Activated CD8-positive, alpha-beta T cell treated with anti-CD3 and anti-CD28 coated beads, Interleukin-2, amount 10 ng/mL, durations not matched to agents 7 days and 5 days (primary cell): ENCODE results near the gene SEMA4D. TPM values are rescaled to one million over a fixed set of nuclear protein-coding genes. Genes with fewer than 3 reads are reported as not detected.

Experiments used
- ATAC-seq: fragments of 150-1000 bp; cut with Tn5 transposase; one replicate; pipeline ENCODE4 v1.10.0; 2021; ENCODE audit warnings: moderate library complexity
- CTCF ChIA-PET: fragments of 350-600 bp; sonication (Branson Sonifier 250); formaldehyde crosslinking; loops from one replicate; lab custom pipeline; 2021; ENCODE audit warnings: antibody characterized with exemption; lab: Charles Lee
- POLR2A ChIA-PET: fragments of 350-600 bp; sonication (Branson Sonifier 250); formaldehyde crosslinking; loops from one replicate; lab custom pipeline; 2021; ENCODE audit warnings: antibody characterized with exemption; lab: Charles Lee
- DNase-seq: peaks from one replicate; pipeline ENCODE4 v3.0.0-alpha.2; 2020
- H3K27ac Mint-ChIP-seq: one replicate; pipeline ENCODE4 v1.8.0; 2021; ENCODE audit warnings: mild to moderate bottlenecking, mixed read lengths
- H3K27me3 Mint-ChIP-seq: one replicate; pipeline ENCODE4 v1.8.0; 2021; ENCODE audit warnings: low read depth, mixed read lengths
- H3K36me3 Mint-ChIP-seq: one replicate; pipeline ENCODE4 v1.8.0; 2021; ENCODE audit warnings: low read depth, mixed read lengths
- H3K4me1 Mint-ChIP-seq: one replicate; pipeline ENCODE4 v1.8.0; 2021; ENCODE audit warnings: low read depth, mixed read lengths
- H3K4me3 Mint-ChIP-seq: one replicate; pipeline ENCODE4 v1.8.0; 2021; ENCODE audit warnings: mild to moderate bottlenecking, mixed read lengths
- H3K9me3 Mint-ChIP-seq: one replicate; pipeline ENCODE4 v1.8.0; 2022; ENCODE audit warnings: mixed read lengths; ENCODE audit not compliant: insufficient read depth
- total RNA-seq, 2 experiments: library from RNA; stranded (reverse); gene quantifications; one replicate each; pipeline ENCODE4 v1.2.3, GENCODE V29; 2021

Gene SEMA4D
- total RNA-seq, 2 experiments from 2014 or later: 314 to 321 TPM

DNA sequence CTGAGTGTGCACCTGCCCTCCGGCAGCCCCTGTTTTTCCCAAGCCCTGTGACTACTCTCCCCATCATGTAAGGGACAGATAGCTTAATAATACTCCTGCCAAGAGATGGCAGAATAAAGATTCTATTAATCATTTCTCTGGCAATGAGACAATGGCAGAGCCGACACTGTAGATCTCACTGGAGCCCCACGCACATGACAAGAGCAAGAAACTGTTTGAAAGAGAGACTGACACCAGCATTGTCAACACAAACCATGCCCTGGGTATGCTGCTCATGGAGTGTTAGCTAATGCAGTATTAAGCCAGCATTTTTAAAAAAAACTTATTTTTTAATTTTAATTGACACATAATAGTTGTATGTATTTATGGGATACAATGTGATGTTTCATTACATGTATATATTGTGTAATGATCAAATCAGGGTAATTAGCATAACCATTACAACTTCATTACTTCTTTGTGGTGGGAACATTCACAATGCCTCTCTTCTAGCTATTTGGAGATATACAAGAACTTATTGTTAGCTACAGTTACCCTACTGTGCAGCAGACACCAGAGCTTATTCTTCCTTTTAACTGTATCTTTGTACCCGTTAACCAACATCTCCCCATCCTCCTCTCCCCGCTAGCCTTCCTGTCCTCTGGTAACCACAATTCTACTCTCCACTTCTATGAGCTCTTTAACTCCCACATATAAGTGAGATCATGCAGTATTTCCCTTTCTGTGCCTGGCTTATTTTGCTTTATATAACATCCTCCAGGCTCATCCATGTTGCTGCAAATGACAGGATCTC, 31.5 kb upstream of the SEMA4D start:
- Mint-ChIP-seq H3K4me3 (peak overlapping the region; percentile 26), H3K4me1 (peaks cover 96% of the 10 kb centered on the region), H3K27ac (peak overlapping the region; percentile 85), H3K9me3 (peaks cover 10% of the 10 kb centered on the region), H3K36me3 (peaks cover 25% of the 10 kb centered on the region), H3K27me3 (no peaks in the 10 kb centered on the region)
- ATAC-seq (peak; percentile 71), DNase-seq (peak; percentile 56)
- ChIA-PET CTCF (interaction anchor here (0.8 to 6.9 kb wide), 8 partner anchors 10 to 100 kb away, joined by 3 to 50 read pairs (median 6); no protein-coding TSS in a partner anchor), POLR2A (interaction anchor here (0.8 to 2.7 kb wide), 9 partner anchors 9 to 218 kb away, joined by 3 to 15 read pairs (median 3); no protein-coding TSS in a partner anchor)

DNA sequence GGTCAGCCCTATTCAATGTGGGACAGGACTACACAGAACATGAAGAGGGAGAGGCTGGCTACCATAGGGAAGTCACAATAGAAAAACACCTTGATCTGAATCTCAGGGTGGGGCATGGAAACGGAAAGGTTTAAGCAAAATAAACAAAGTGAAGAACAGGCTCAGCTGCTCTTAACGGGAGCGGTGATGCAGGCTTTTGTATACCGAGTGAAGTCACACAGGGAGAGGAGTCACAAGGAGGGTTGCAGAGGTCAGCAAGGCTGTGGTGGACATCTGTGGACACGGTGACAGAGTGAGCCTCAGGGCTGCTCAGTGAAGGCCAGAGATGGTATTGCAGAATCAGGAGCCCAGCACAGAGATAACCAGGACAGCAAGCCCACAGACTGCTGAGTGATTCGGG, 30.6 kb upstream of the SEMA4D start:
- H3K36me3 Mint-ChIP-seq: peaks cover 25% of the 10 kb centered on the region
- DNase-seq (no peak), ATAC-seq (no peak)
- peaks cover 10% of the 10 kb centered on the region for H3K9me3 Mint-ChIP-seq
- ChIA-PET POLR2A (interaction anchor here (1.0 to 2.7 kb wide), 4 partner anchors 8 to 50 kb away, joined by 3 to 15 read pairs (median 6); no protein-coding TSS in a partner anchor), CTCF (interaction anchor here (1.6 to 6.9 kb wide), 7 partner anchors 8 to 99 kb away, joined by 6 to 50 read pairs (median 7); no protein-coding TSS in a partner anchor)
- no peaks in the 10 kb centered on the region for H3K27me3 Mint-ChIP-seq
- H3K27ac Mint-ChIP-seq: peak overlapping the region; percentile 85
- peaks cover 97% of the 10 kb centered on the region for H3K4me1 Mint-ChIP-seq
- H3K4me3 Mint-ChIP-seq: no peak overlapping the region

DNA sequence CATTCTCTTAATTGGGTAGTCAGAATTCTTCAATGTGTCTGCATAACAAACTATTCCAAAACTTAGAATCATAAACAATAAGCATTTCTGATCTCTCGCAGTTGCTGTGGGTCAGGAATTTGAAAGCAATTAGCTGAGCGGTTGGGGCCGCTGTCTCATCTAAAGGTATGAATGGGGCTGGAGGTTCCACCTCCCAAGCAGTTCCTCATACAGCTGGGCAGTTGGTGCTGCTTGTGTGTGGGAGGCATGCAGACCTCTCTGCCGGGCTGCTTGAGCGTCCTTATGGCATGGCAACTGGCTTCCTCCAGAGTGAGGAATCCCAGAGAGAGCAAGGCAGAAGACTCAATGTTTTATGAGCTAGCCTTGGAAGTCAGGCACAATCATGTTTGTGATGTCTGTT, 30.2 kb upstream of the SEMA4D start:
- no peak overlapping the region for H3K4me3 Mint-ChIP-seq
- H3K9me3 Mint-ChIP-seq: peaks cover 10% of the 10 kb centered on the region
- ATAC-seq: no peak
- no peak for DNase-seq
- peaks cover 97% of the 10 kb centered on the region for H3K4me1 Mint-ChIP-seq
- ChIA-PET POLR2A (interaction anchor here (1.0 to 2.7 kb wide), 2 partner anchors 9 to 26 kb away, joined by 3 to 15 read pairs; no protein-coding TSS in a partner anchor), CTCF (interaction anchor here (1.2 to 5.7 kb wide), 7 partner anchors 8 to 99 kb away, joined by 3 to 50 read pairs (median 7); no protein-coding TSS in a partner anchor)
- peak overlapping the region; percentile 85 for H3K27ac Mint-ChIP-seq
- H3K36me3 Mint-ChIP-seq: peaks cover 25% of the 10 kb centered on the region
- H3K27me3 Mint-ChIP-seq: no peaks in the 10 kb centered on the region

DNA sequence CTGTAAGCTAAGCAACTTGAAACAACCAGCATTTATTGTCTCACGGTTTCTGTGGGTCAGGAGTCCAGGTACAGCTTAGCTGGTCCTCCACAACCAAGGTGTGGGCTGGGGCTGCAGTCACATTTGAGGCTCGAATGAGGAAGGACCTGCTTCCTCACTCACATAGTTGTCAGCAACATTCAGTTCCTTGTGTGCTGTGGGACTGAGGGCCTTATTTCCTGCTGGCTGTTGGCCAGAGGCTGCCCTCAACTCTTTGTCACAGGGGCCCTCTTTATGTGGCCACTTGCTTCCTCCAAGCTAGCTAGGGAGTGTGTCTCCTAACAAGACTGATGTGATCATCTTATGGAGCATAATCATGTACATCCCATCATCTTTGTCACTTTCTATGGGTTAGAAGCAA, 29.2 kb upstream of the SEMA4D start:
- Mint-ChIP-seq H3K36me3 (peaks cover 25% of the 10 kb centered on the region), H3K27ac (peak overlapping the region; percentile 56), H3K27me3 (no peaks in the 10 kb centered on the region), H3K9me3 (peaks cover 10% of the 10 kb centered on the region), H3K4me1 (peaks cover 97% of the 10 kb centered on the region), H3K4me3 (no peak overlapping the region)
- CTCF ChIA-PET: interaction anchor here (0.8 to 5.7 kb wide), 5 partner anchors 9 to 38 kb away, joined by 3 to 50 read pairs (median 7); no protein-coding TSS in a partner anchor
- POLR2A ChIA-PET: interaction anchor here (1.5 kb wide), 1 partner anchor 26 kb away, joined by 5 read pairs; no protein-coding TSS in a partner anchor
- DNase-seq (no peak), ATAC-seq (no peak)

DNA sequence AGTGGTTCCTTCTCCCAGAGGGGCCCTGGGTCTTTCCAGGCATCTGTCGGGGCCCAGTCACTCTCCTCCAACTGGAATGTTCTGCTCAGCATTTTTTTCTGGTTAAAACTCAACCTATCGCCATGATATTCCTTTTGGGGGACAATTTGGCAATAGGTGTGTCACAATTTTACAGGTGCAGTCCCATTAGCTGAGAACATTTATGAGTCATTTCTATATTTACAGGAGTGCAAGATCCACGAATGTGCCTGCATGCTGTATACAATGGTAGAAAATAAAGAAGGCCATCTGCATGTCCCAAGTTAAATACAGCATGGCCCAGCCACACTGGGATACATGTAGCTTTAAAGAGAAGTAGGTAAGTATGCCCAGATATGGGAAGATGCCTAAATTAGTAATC, 28.8 kb upstream of the SEMA4D start:
- Mint-ChIP-seq H3K4me1 (peaks cover 97% of the 10 kb centered on the region), H3K9me3 (peaks cover 10% of the 10 kb centered on the region), H3K36me3 (peaks cover 25% of the 10 kb centered on the region), H3K27me3 (no peaks in the 10 kb centered on the region), H3K27ac (peak overlapping the region; percentile 64), H3K4me3 (no peak overlapping the region)
- CTCF ChIA-PET: interaction anchor here (0.8 to 5.7 kb wide), 3 partner anchors 10 to 22 kb away, joined by 3 to 50 read pairs (median 7); no protein-coding TSS in a partner anchor
- DNase-seq (no peak), ATAC-seq (no peak)
- POLR2A ChIA-PET: interaction anchor here (1.5 kb wide), 1 partner anchor 25 kb away, joined by 5 read pairs; no protein-coding TSS in a partner anchor

DNA sequence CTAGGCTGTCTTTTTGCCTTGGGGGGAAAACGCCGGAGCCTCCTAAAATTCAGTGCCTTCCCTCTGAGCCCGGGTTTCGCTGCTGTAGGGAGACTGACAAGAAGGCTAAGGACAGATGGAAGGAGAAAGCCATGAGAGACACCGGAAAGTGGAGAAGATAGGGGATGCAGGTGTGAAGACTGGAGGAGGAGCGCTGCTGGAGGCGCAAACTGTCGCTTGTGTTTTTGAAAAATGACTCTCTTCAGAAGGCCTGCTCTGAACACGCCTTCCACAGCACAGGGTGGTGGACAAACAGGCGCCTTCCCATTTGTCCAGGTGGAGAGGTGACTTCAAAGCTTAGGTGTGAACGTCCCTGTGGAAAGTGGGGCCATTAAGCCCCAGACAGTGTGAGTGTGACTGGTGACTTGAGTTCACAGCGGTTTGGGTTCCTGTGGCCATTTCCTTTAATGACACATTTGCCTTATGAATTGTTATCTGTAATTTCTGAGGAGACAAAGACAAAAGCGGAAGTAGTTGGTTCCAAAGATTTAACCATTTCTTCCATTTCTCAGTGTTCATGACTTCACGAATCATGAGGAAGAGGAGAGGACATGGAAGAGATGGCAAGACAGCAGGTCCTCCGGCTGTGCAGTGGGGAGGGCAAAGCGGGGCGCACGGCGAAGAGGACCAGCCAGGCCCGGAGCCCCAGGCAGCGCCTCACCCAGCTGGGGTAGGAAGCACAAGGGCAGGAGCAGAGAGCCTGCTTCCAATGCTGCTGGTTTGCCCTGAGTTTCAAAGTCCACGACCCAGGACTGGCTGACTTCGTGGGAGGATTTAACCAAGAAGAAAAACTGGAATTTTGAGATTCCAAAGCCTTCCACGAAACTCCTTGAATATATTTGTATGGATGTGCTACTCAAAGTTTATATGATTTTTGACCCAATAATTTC, 27.8 kb upstream of the SEMA4D start:
- Mint-ChIP-seq H3K27ac (peak overlapping the region; percentile 63), H3K9me3 (peaks cover 10% of the 10 kb centered on the region), H3K36me3 (peaks cover 22% of the 10 kb centered on the region), H3K4me1 (peaks cover 94% of the 10 kb centered on the region), H3K4me3 (no peak overlapping the region), H3K27me3 (no peaks in the 10 kb centered on the region)
- no peak for ATAC-seq
- POLR2A ChIA-PET: interaction anchor here (1.5 kb wide), 1 partner anchor 24 kb away, joined by 5 read pairs; no protein-coding TSS in a partner anchor
- DNase-seq: no peak
- CTCF ChIA-PET: interaction anchor here (4.1 to 5.7 kb wide), 2 partner anchors 23 kb away, joined by 34 to 50 read pairs; no protein-coding TSS in a partner anchor

DNA sequence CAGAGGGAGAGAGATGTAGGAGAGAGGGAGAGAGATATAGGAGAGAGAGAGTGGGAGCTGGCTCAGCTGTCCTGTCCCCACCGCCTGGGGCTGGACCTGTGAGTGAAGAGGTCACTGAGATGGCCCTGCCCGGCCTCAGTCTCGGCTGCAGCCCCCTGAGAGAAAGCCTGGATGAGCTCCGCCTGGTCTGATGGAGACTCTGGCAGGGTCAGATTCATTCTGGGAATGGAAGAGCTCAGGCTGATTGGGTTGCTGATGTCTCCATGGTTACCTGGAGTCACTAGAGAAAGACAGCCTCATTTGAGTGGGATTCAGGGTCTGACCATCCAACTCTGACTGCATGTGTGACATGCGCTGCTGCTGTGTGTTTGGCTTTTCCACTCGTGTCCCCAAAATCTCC, 27.1 kb upstream of the SEMA4D start:
- POLR2A ChIA-PET: interaction anchor here (3.1 kb wide), 1 partner anchor 26 kb away, joined by 16 read pairs; the partner anchor contains the start of gene SEMA4D
- Mint-ChIP-seq H3K4me3 (no peak overlapping the region), H3K27me3 (no peaks in the 10 kb centered on the region)

DNA sequence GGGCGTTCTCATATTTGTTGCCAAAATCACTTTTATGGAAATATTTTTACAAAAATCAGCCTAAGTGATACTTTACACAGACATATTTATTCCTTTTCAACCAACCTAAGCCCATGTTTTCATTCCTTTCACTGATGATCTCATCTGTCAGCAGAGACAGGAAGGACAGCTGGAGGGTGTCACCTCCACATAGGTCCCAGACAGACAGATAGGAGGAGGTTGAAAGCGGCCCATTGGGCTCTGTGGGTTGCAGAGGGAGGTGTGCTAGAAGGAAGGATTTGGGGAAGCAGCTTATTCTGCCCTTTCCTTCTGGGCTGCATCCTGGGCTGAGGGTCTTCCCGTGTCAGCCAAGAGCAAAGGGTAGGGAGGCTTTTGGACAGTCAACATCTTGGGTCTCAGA, 26.0 kb upstream of the SEMA4D start:
- Mint-ChIP-seq H3K4me1 (peaks cover 95% of the 10 kb centered on the region), H3K4me3 (peak overlapping the region; percentile 1), H3K36me3 (peaks cover 26% of the 10 kb centered on the region), H3K27me3 (no peaks in the 10 kb centered on the region), H3K27ac (peak overlapping the region; percentile 95), H3K9me3 (peaks cover 10% of the 10 kb centered on the region)
- ChIA-PET CTCF (interaction anchor here (1.0 to 6.3 kb wide), 10 partner anchors 8 to 220 kb away, joined by 3 to 50 read pairs (median 12); no protein-coding TSS in a partner anchor), POLR2A (interaction anchor here (1.0 to 3.7 kb wide), 9 partner anchors 9 to 45 kb away, joined by 3 to 42 read pairs (median 12); partner anchors contain the start of gene SEMA4D)
- peak; percentile 76 for DNase-seq
- peak; percentile 52 for ATAC-seq

More for the DNA sequence above, 27.1 kb upstream of the SEMA4D start:
- DNase-seq (no peak), ATAC-seq (no peak)
- CTCF ChIA-PET: interaction anchor here (4.1 kb wide), 1 partner anchor 24 kb away, joined by 34 read pairs; no protein-coding TSS in a partner anchor
- Mint-ChIP-seq H3K9me3 (peaks cover 10% of the 10 kb centered on the region), H3K4me1 (peaks cover 94% of the 10 kb centered on the region), H3K36me3 (peaks cover 22% of the 10 kb centered on the region), H3K27ac (peak overlapping the region; percentile 95)

DNA sequence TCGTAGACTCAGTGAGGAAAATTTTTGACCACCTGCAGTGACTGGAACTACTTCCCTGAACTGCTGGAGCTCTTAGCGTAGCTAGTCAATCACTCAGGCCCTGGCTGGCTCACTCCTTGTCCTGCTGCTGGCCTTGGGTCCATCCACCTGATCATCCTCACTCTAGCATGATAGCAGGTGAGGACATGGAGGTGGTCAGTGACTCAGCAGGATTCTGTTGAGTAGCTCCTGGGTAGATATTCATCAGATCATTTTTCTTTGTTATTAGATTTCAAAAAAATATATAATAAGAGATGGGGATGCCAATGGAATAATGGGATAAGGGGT, 25.0 kb upstream of the SEMA4D start:
- POLR2A ChIA-PET: interaction anchor here (0.8 to 3.7 kb wide), 16 partner anchors 9 to 83 kb away, joined by 3 to 42 read pairs (median 6); partner anchors contain the start of gene SEMA4D
- H3K27ac Mint-ChIP-seq: peak overlapping the region; percentile 95
- H3K27me3 Mint-ChIP-seq: no peaks in the 10 kb centered on the region
- H3K9me3 Mint-ChIP-seq: peaks cover 5% of the 10 kb centered on the region
- CTCF ChIA-PET: interaction anchor here (0.6 to 6.3 kb wide), 12 partner anchors 9 to 94 kb away, joined by 3 to 50 read pairs (median 6); no protein-coding TSS in a partner anchor
- H3K4me3 Mint-ChIP-seq: peak overlapping the region; percentile 51
- peaks cover 95% of the 10 kb centered on the region for H3K4me1 Mint-ChIP-seq
- ATAC-seq (no peak), DNase-seq (no peak)
- H3K36me3 Mint-ChIP-seq: peaks cover 19% of the 10 kb centered on the region

DNA sequence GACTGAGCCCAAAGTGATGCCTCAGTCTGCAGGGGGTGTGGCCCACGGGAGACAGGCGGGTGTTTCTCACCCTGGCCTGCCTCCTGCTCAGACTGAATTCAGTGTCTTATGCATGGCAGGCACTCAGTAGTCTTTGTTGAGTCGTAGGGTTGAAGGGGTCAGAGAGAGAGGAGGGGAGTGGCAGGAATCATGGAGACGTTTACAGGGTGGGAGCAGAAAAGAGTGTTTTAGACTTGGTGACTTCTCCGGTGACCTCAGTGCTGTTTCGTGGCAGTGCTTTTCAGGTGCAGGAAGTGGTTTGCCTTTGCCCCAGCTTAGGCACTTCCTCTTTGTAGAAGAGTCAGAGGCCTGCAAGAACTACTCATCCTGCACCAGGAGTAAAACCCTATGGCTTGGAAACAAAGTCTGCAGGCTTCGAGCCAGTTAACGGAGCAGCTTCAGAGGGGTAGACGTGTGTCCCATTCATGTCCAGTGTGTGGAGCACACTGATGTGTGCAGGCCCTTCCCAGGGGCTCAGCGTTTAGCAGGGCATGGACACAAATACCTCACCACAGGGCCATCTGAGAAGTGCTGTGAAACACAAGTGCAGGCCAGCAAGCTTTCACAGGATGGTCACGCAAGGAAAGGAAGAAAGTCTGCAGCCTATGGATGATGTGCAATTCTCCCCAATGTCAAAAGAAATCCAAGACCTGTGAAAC, 24.5 kb upstream of the SEMA4D start:
- Mint-ChIP-seq H3K27ac (peak overlapping the region; percentile 95), H3K4me3 (peak overlapping the region; percentile 51), H3K27me3 (no peaks in the 10 kb centered on the region), H3K4me1 (peaks cover 94% of the 10 kb centered on the region), H3K9me3 (no peaks in the 10 kb centered on the region), H3K36me3 (peaks cover 16% of the 10 kb centered on the region)
- ChIA-PET POLR2A (interaction anchor here (0.5 to 3.7 kb wide), 17 partner anchors 9 to 116 kb away, joined by 3 to 42 read pairs (median 5); partner anchors contain the start of gene SEMA4D), CTCF (interaction anchor here (0.6 to 6.3 kb wide), 13 partner anchors 10 to 93 kb away, joined by 3 to 50 read pairs (median 4); no protein-coding TSS in a partner anchor)
- peak; percentile 91 for ATAC-seq
- peak; percentile 93 for DNase-seq
